Right lobe of liver (tissue), 6 donors: Measurements from ENCODE around the gene FBXW11. TPM values are rescaled to one million over a fixed set of nuclear protein-coding genes. Genes with fewer than 3 reads are reported as not detected.

ENCODE experiments used
- ATAC-seq, 4 donors: fragments of 200-7000 bp; cut with Tn5 transposase; one replicate each; pipeline ENCODE4 v1.9.1; 2020; ENCODE audit warnings: mild to moderate bottlenecking in 4 of 4, moderate library complexity in 4 of 4
- DNase-seq, 3 donors: peaks; one replicate each; pipeline ENCODE4 v3.0.0-alpha.2; 2020
- H3K27ac ChIP-seq, 3 donors: fragments of 200-600 bp; one replicate each; pipeline ENCODE4 v1.8.0; 2022
- H3K27me3 ChIP-seq, 2 donors: fragments of 200-600 bp; one replicate each; pipeline ENCODE4 v1.8.0; 2022
- H3K36me3 ChIP-seq, 4 donors: fragments of 200-600 bp; sonication (generic) in 1 of 4; one replicate each; pipeline versions ENCODE4 v1.5.1 to v1.8.0; 2017 to 2022; ENCODE audit warnings: control low read depth in 1 of 4
- H3K4me1 ChIP-seq, 4 donors: fragments of 200-600 bp; sonication (generic) in 1 of 4; one replicate each; pipeline versions ENCODE4 v1.5.1 to v1.8.0; 2017 to 2022; ENCODE audit warnings: control low read depth in 1 of 4
- H3K4me3 ChIP-seq, 3 donors: fragments of 200-600 bp; one replicate each; pipeline ENCODE4 v1.8.0; 2022
- H3K9me3 ChIP-seq, 4 donors: fragments of 200-600 bp; sonication (generic) in 1 of 4; one replicate each; pipeline versions ENCODE4 v1.5.1 to v1.8.0; 2017 to 2022; ENCODE audit warnings: control low read depth in 1 of 4
- POLR2A ChIP-seq: fragments of 450-650 bp; IDR thresholded peaks from one replicate; pipeline ENCODE4 v1.6.1; 2017; ENCODE audit warnings: antibody characterized with exemption, mild to moderate bottlenecking
- WGBS: methylation state at CpG from one replicate; pipeline ENCODE4 v1.1.6; 2018; ENCODE audit warnings: low coverage, low lambda C conversion rate; ENCODE audit not compliant: insufficient coverage; ENCODE audit errors: missing lambda C conversion rate; 5-methylcytosine and 5-hydroxymethylcytosine counted together
- intact Hi-C, 2 donors: fragments of 100-400 bp; cut with DNase I; formaldehyde crosslinking; loops; one replicate each; pipeline versions ENCODE4 v1.11.2 to v1.14.1; 2022
- total RNA-seq, 6 experiments: library from RNA; depleted of rRNA in 2 of 6; stranded (reverse); fragments of >200 nt in 2 of 6; fragmentation: NEBNext Ultra II Directional in 3 of 6; extraction: Animal tissue kit (Norgen Biotek cat#: 25700) in 3 of 6; gene quantifications; one replicate each; pipeline versions ENCODE4 v1.1.0 to v1.2.4, GENCODE V29; 2016 to 2023
- TF ChIP-seq, protein P1 (sequence below), 4 donors: fragments of 200-600 bp in 3 of 4; fragments of 450-650 bp in 1 of 4; IDR thresholded peaks; one replicate each; pipeline versions ENCODE4 v1.5.1 to v1.8.0; 2016 to 2022; ENCODE audit warnings: antibody characterized with exemption in 4 of 4, mild to moderate bottlenecking in 2 of 4
- donor health status: DM: no; HTN: yes; CAD: no.
- donor health status: DM: no; HTN: no; CAD: no.
- donor health status: DM: no; HTN: no; CAD: no.
- donor health status: DM: no; HTN: yes; CAD: no.
- donor health status: DM: no; HTN: yes; CAD: no.

The FBXW11 gene
- total RNA-seq, 6 experiments from 2014 or later, result 19.9 to 35.9 (median 28.4) TPM

GRCh38 chr5:171845040-171845630, 161.3 kb downstream of the FBXW11 start:
- 76% methylated on average over 10 of the region's 11 CpGs for WGBS
- no peaks in the 10 kb centered on the region for H3K36me3 ChIP-seq
- DNase-seq (no peak), ATAC-seq (peak in 1 of 4 donors; percentile 15)
- TF ChIP-seq POLR2A, result no peak
- TF ChIP-seq, protein P1, sequence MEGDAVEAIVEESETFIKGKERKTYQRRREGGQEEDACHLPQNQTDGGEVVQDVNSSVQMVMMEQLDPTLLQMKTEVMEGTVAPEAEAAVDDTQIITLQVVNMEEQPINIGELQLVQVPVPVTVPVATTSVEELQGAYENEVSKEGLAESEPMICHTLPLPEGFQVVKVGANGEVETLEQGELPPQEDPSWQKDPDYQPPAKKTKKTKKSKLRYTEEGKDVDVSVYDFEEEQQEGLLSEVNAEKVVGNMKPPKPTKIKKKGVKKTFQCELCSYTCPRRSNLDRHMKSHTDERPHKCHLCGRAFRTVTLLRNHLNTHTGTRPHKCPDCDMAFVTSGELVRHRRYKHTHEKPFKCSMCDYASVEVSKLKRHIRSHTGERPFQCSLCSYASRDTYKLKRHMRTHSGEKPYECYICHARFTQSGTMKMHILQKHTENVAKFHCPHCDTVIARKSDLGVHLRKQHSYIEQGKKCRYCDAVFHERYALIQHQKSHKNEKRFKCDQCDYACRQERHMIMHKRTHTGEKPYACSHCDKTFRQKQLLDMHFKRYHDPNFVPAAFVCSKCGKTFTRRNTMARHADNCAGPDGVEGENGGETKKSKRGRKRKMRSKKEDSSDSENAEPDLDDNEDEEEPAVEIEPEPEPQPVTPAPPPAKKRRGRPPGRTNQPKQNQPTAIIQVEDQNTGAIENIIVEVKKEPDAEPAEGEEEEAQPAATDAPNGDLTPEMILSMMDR (IDR thresholded peaks at IDR 0.05), result no peak
- intact Hi-C loops, result no loop called here
- H3K9me3 ChIP-seq, result no peaks in the 10 kb centered on the region
- H3K4me3 ChIP-seq, result no peak overlapping the region
- no peak overlapping the region for H3K27ac ChIP-seq
- no peaks in the 10 kb centered on the region for H3K4me1 ChIP-seq
- H3K27me3 ChIP-seq, result no peaks in the 10 kb centered on the region

DNA sequence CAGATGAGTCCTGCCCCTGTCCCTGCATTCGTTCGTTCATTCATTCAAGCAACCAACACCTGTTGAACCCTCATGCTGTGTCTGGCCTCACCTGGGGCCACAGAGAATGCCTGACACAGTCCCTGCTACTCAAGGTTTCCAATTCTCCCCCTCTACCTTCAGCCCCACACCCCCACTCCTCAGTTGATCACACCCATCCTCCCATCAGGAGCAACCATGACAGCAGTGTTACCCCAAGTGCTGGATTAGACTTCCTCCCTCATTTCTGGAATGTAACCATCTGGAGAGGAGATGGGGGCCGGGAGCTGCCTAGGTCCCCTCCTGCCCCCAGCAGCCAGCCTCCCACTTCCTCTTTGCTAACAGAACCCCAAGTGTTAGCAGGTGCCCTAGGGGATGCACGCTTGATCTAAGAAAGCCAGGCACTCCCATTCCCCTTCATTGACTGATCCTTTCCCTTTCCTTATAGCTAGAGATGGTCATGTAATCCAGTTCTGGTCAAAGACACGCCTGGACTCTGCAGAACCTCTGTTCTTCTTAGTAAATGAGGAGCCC, 163.6 kb downstream of the FBXW11 start:
- 67% methylated on average over 5 of the region's 5 CpGs for WGBS
- Histone ChIP-seq H3K27me3 (no peaks in the 10 kb centered on the region), H3K9me3 (no peaks in the 10 kb centered on the region), H3K4me1 (no peaks in the 10 kb centered on the region), H3K27ac (no peak overlapping the region), H3K36me3 (no peaks in the 10 kb centered on the region), H3K4me3 (no peak overlapping the region)
- ATAC-seq (no peak), DNase-seq (no peak)
- intact Hi-C loops, result no loop called here
- TF ChIP-seq, protein P1 (IDR thresholded peaks at IDR 0.05), result no peak
- no peak for TF ChIP-seq POLR2A

GRCh38 chr5:171841984-171842776, 164.3 kb downstream of the FBXW11 start:
- H3K4me3 ChIP-seq, result no peak overlapping the region
- no peak for ATAC-seq
- intact Hi-C loops, result no loop called here
- WGBS, result 72% methylated on average over 14 of the region's 24 CpGs
- no peaks in the 10 kb centered on the region for H3K36me3 ChIP-seq
- H3K9me3 ChIP-seq, result no peaks in the 10 kb centered on the region
- no peaks in the 10 kb centered on the region for H3K4me1 ChIP-seq
- no peaks in the 10 kb centered on the region for H3K27me3 ChIP-seq
- no peak for DNase-seq
- TF ChIP-seq, protein P1 (IDR thresholded peaks at IDR 0.05), result no peak
- TF ChIP-seq POLR2A, result no peak
- no peak overlapping the region for H3K27ac ChIP-seq

DNA sequence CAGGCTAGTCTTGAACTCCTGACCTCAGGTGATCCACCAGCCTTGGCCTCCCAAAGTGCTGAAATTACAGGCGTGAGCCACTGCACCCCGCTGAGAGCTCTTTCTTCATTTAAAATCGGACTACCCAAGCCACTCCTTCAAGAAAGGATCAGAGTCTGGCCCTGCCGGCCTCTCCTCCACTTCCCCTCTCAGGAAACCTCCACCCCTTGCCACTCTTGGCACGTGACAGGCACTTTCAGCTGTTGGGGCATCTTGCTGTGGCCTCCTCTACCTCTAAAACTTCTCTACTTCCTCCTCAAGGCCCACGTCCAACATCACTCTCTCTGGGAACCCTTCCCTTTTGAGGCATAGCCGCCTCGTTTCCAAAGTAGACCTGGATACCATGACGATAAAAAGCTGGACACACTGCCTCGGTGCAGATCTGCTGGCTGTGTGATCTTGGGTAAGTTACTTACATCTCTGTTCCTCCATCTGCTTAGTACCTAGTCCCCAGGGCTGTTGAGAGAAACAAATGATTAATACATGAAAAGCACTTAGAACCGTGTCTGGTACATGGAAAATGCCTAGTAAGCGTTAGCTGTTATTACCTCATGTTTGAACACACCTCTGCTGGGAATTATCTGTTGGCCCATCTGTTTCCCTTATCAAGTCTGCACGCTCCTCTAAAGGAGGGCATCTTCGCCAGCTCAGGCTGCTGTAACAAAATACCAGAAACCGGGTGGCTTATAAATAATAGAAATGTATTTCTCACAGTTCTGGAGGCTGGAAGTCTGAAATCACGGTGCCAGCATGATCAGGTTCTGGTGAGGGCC, 165.5 kb downstream of the FBXW11 start:
- DNase-seq (no peak), ATAC-seq (peak in 2 of 4 donors; percentile 28 to 30)
- Histone ChIP-seq H3K27ac (no peak overlapping the region), H3K4me1 (no peaks in the 10 kb centered on the region), H3K36me3 (no peaks in the 10 kb centered on the region), H3K9me3 (no peaks in the 10 kb centered on the region), H3K27me3 (no peaks in the 10 kb centered on the region), H3K4me3 (no peak overlapping the region)
- 66% methylated on average over 13 of the region's 16 CpGs for whole genome bisulfite sequencing
- intact Hi-C loops, result no loop called here
- TF ChIP-seq, protein P1 (IDR thresholded peaks at IDR 0.05), result no peak
- no peak for TF ChIP-seq POLR2A
